Measurements from ENCODE around the gene CUL1. TPM values are rescaled to one million over a fixed set of nuclear protein-coding genes. Genes with fewer than 3 reads are reported as not detected.

The CUL1 gene
- total RNA-seq, 2 donors from 2014 or later, result 47.0 to 60.0 TPM

GRCh38 chr7:148750442-148751355 is 52.0 kb downstream of the CUL1 start:
- ATAC-seq (ENCODE audit: insufficient number of reproducible peaks, low FRiP score, low read depth) (no peak), DNase-seq (ENCODE audit: low spot score) (no peak)
- H3K27me3 ChIP-seq (replicated peaks; ENCODE audit: insufficient read depth), result no peaks in the 10 kb centered on the region
- no peak overlapping the region for H3K4me3 ChIP-seq
- no peaks in the 10 kb centered on the region for H3K36me3 ChIP-seq
- H3K4me1 ChIP-seq (ENCODE audit: control insufficient read depth in 1 of 2, low read depth in 2 of 2), result no peaks in the 10 kb centered on the region
- no peak overlapping the region for H3K27ac ChIP-seq
- TF ChIP-seq CTCF (IDR thresholded peaks at IDR 0.05), result no peak
- H3K9me3 ChIP-seq, result no peaks in the 10 kb centered on the region

GRCh38 chr7:148753224-148753623 is 54.5 kb downstream of the CUL1 start:
- Histone ChIP-seq H3K4me3 (no peak overlapping the region), H3K36me3 (peaks cover 4% of the 10 kb centered on the region), H3K9me3 (no peaks in the 10 kb centered on the region), H3K4me1 (ENCODE audit: control insufficient read depth in 1 of 2, low read depth in 2 of 2) (no peaks in the 10 kb centered on the region), H3K27ac (no peak overlapping the region), H3K27me3 (replicated peaks; ENCODE audit: insufficient read depth) (no peaks in the 10 kb centered on the region)
- TF ChIP-seq CTCF (IDR thresholded peaks at IDR 0.05), result no peak
- ATAC-seq (ENCODE audit: insufficient number of reproducible peaks, low FRiP score, low read depth) (no peak), DNase-seq (ENCODE audit: low spot score) (no peak)

DNA sequence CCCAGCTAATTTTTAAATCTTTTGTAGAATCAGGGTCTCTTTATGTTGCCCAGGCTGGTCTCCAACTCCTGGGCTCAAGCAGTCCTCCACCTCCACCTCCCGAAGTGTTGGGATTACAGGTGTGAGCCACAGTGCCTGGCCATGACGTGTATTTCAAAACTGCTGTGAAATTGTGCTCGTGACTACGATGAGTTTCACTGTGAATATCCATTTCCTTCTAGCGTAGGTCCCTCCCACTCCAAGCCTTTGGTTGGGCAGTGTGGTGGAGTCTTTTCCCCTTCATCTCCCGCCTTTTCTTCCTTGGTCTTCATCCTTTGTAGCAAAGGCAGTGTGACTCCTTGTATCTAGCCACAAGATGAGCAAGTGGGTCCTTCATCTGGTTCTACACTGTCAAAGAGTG is 56.2 kb downstream of the CUL1 start:
- no peak for DNase-seq (ENCODE audit: low spot score)

DNA sequence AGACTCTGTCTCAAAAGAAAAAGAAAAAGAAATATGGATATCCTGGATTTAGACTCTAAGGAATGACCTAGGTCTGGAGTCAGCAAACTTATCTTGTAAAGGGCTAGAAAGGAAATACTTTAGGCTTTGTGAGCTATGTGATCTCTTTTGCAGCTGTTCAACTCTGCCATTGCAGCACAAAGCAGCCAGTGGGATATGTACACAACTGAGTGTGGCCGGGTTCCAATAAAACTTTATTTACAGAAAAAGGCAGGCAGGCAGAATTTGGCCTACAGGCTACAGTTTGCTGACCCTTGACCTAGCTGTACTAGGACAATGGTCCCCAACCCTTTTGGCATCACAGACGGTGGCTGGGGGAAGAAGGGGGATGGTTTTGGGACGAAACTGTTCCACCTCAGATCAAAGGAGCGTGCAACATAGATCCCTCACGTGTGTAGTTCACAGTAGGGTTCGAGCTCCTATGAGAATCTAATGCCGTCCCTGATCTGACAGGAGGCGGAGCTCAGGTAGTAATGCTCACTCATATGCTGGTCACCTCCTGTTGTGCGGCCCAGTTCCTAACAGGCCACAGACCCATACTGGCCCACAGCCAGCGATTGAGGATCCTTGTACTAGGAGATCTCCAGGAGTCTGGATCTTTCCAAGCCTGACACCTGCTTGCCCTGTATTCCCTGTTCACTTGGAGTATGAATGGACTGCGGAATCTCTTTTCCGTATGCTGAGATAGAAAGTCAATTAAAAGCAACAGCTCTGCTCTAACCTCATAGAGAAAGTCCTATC is 63.0 kb downstream of the CUL1 start:
- DNase-seq (ENCODE audit: low spot score), result no peak
- no peak for TF ChIP-seq CTCF (IDR thresholded peaks at IDR 0.05)
- Histone ChIP-seq H3K4me3 (no peak overlapping the region), H3K36me3 (peaks cover 10% of the 10 kb centered on the region), H3K9me3 (no peaks in the 10 kb centered on the region), H3K27ac (no peak overlapping the region), H3K27me3 (replicated peaks; ENCODE audit: insufficient read depth) (no peaks in the 10 kb centered on the region), H3K4me1 (ENCODE audit: control insufficient read depth in 1 of 2, low read depth in 2 of 2) (no peaks in the 10 kb centered on the region)
- ATAC-seq (ENCODE audit: insufficient number of reproducible peaks, low FRiP score, low read depth), result no peak

More for the DNA sequence above, 56.2 kb downstream of the CUL1 start:
- no peaks in the 10 kb centered on the region for H3K4me1 ChIP-seq (ENCODE audit: control insufficient read depth in 1 of 2, low read depth in 2 of 2)
- H3K36me3 ChIP-seq, result peaks cover 4% of the 10 kb centered on the region
- no peaks in the 10 kb centered on the region for H3K27me3 ChIP-seq (replicated peaks; ENCODE audit: insufficient read depth)
- no peak for ATAC-seq (ENCODE audit: insufficient number of reproducible peaks, low FRiP score, low read depth)
- no peak overlapping the region for H3K27ac ChIP-seq
- no peaks in the 10 kb centered on the region for H3K9me3 ChIP-seq
- no peak overlapping the region for H3K4me3 ChIP-seq
- TF ChIP-seq CTCF (IDR thresholded peaks at IDR 0.05), result no peak

- H3K36me3 ChIP-seq, result peaks cover 22% of the 10 kb centered on the region
- no peaks in the 10 kb centered on the region for H3K9me3 ChIP-seq
- H3K4me3 ChIP-seq, result no peak overlapping the region
- DNase-seq (ENCODE audit: low spot score) (no peak), ATAC-seq (ENCODE audit: insufficient number of reproducible peaks, low FRiP score, low read depth) (no peak)
- no peaks in the 10 kb centered on the region for H3K4me1 ChIP-seq (ENCODE audit: control insufficient read depth in 1 of 2, low read depth in 2 of 2)
- TF ChIP-seq CTCF (IDR thresholded peaks at IDR 0.05), result no peak
- no peaks in the 10 kb centered on the region for H3K27me3 ChIP-seq (replicated peaks; ENCODE audit: insufficient read depth)
- no peak overlapping the region for H3K27ac ChIP-seq
These were observed 64.9 kb downstream of the CUL1 start for GRCh38 chr7:148763622-148764021.
